ENCODE data around the gene EPHB6. TPM values are rescaled to one million over a fixed set of nuclear protein-coding genes. Genes with fewer than 3 reads are reported as not detected.

The EPHB6 gene
- total RNA-seq, 2 experiments from 2014 or later, result 0.41 to 0.57 TPM

DNA sequence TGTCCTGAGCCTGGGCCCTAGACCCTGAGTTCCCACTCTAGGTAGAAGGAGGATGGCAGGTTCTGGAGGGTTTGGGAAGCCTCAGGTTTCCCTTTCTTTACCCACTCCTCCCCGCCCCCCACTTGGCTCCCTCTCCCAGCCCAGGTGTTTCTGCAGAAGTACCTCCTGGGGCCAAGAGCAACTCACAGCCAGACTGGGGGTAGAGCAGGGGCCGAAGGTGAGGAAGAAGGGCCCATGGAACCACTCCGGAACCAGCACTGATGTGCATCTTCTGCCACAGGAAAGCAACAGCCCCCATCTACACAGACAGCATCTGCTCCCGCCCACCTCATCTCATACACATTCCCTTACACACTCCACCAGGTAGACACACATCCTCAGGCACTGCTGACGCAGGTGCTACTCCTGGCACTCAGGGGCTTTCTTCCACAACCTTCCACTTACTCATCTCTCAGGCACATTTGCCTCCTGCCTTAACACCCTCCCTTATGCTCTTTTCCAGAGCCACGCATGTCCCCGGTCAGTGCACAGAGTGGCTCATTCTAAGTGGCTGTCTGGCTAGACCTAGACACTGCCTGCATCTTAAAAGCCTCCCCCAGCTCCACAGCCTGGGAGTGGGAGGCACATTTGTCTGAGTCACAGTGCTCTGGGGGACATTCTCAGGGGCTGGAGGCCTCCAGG is 1.8 kb downstream of the EPHB6 start:
- Histone ChIP-seq H3K79me2 (ENCODE audit: insufficient read depth, low read depth, low read length) (no peaks in the 10 kb centered on the region), H3K4me2 (ENCODE audit: low read length) (no peak overlapping the region), H3K4me3 (ENCODE audit: low read depth, low read length, poor library complexity, severe bottlenecking) (no peak overlapping the region), H3K9me3 (ENCODE audit: low read length) (no peaks in the 10 kb centered on the region), H3K4me1 (ENCODE audit: insufficient read depth, low read length, poor library complexity, severe bottlenecking) (peaks cover 6% of the 10 kb centered on the region), H4K20me1 (ENCODE audit: insufficient read depth, low read length) (no peaks in the 10 kb centered on the region), H3K27ac (ENCODE audit: low read depth, low read length, poor library complexity, severe bottlenecking) (no peak overlapping the region), H3K9me2 (ENCODE audit: insufficient read depth, low read length) (no peaks in the 10 kb centered on the region), H3K36me3 (ENCODE audit: insufficient read depth, low read length) (no peaks in the 10 kb centered on the region), H2AFZ (ENCODE audit: low read length) (no peak overlapping the region)
- no peak for DNase-seq (ENCODE audit: low spot score)
- intact Hi-C loops (cut with micrococcal nuclease; ENCODE audit: unreplicated experiment), result no loop called here
- no peak for TF ChIP-seq EZH2phosphoT487 (IDR thresholded peaks at IDR 0.05; ENCODE audit: borderline replicate concordance, low read depth, low read length)
- TF ChIP-seq, protein P1, sequence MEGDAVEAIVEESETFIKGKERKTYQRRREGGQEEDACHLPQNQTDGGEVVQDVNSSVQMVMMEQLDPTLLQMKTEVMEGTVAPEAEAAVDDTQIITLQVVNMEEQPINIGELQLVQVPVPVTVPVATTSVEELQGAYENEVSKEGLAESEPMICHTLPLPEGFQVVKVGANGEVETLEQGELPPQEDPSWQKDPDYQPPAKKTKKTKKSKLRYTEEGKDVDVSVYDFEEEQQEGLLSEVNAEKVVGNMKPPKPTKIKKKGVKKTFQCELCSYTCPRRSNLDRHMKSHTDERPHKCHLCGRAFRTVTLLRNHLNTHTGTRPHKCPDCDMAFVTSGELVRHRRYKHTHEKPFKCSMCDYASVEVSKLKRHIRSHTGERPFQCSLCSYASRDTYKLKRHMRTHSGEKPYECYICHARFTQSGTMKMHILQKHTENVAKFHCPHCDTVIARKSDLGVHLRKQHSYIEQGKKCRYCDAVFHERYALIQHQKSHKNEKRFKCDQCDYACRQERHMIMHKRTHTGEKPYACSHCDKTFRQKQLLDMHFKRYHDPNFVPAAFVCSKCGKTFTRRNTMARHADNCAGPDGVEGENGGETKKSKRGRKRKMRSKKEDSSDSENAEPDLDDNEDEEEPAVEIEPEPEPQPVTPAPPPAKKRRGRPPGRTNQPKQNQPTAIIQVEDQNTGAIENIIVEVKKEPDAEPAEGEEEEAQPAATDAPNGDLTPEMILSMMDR (conservative IDR thresholded peaks at IDR 0.05; ENCODE audit: low read length), result no peak
- no TSS peak for BruUV-seq (replicated peaks)
- CTCF ChIA-PET (ENCODE audit: unreplicated experiment), result interaction anchor here (0.7 kb wide), 1 partner anchor 46 kb away, joined by 4 read pairs; no protein-coding TSS in a partner anchor
- POLR2A ChIA-PET, result no interaction called here

GRCh38 chr7:142857625-142858024 is 2.7 kb downstream of the EPHB6 start:
- TF ChIP-seq, protein P1 (conservative IDR thresholded peaks at IDR 0.05; ENCODE audit: low read length), result no peak
- no peak for TF ChIP-seq EZH2phosphoT487 (IDR thresholded peaks at IDR 0.05; ENCODE audit: borderline replicate concordance, low read depth, low read length)
- no peaks in the 10 kb centered on the region for H3K36me3 ChIP-seq (ENCODE audit: insufficient read depth, low read length)
- no peaks in the 10 kb centered on the region for H3K79me2 ChIP-seq (ENCODE audit: insufficient read depth, low read depth, low read length)
- H3K27ac ChIP-seq (ENCODE audit: low read depth, low read length, poor library complexity, severe bottlenecking), result no peak overlapping the region
- BruUV-seq (replicated peaks), result no TSS peak
- H3K9me2 ChIP-seq (ENCODE audit: insufficient read depth, low read length), result no peaks in the 10 kb centered on the region
- DNase-seq (ENCODE audit: low spot score), result no peak
- intact Hi-C loops (cut with micrococcal nuclease; ENCODE audit: unreplicated experiment), result no loop called here
- H4K20me1 ChIP-seq (ENCODE audit: insufficient read depth, low read length), result no peaks in the 10 kb centered on the region
- CTCF ChIA-PET (ENCODE audit: unreplicated experiment), result no interaction called here
- H2AFZ ChIP-seq (ENCODE audit: low read length), result no peak overlapping the region
- H3K9me3 ChIP-seq (ENCODE audit: low read length), result no peaks in the 10 kb centered on the region
- POLR2A ChIA-PET, result interaction anchor here (0.7 to 1.2 kb wide), 3 partner anchors 247 to 1744 kb away, joined by 4 to 5 read pairs (median 4); no protein-coding TSS in a partner anchor
- H3K4me1 ChIP-seq (ENCODE audit: insufficient read depth, low read length, poor library complexity, severe bottlenecking), result peaks cover 6% of the 10 kb centered on the region
- no peak overlapping the region for H3K4me3 ChIP-seq (ENCODE audit: low read depth, low read length, poor library complexity, severe bottlenecking)
- no peak overlapping the region for H3K4me2 ChIP-seq (ENCODE audit: low read length)

DNA sequence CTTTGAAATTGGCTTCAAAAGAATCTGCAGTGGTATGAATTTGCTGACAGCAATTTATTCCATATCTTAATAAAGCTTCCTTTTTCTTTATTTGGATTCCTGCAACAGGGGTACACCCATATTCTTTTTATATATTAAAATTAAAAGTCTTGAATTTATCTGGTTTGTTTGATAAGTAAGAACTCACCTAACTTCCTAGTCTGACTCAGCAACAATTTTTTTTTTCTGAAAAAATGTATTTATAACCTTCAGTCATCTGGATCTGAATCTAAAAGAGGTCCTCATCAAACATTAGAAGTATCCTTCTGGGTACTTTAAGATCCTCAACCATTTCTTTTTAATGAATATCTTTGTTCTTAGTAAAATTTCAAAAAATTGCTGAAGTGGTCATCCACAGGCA is 4.5 kb downstream of the EPHB6 start:
- H4K20me1 ChIP-seq (ENCODE audit: insufficient read depth, low read length), result no peaks in the 10 kb centered on the region
- H3K27ac ChIP-seq (ENCODE audit: low read depth, low read length, poor library complexity, severe bottlenecking), result no peak overlapping the region
- TF ChIP-seq, protein P1 (conservative IDR thresholded peaks at IDR 0.05; ENCODE audit: low read length), result no peak
- no peak for TF ChIP-seq EZH2phosphoT487 (IDR thresholded peaks at IDR 0.05; ENCODE audit: borderline replicate concordance, low read depth, low read length)
- no peak overlapping the region for H3K4me3 ChIP-seq (ENCODE audit: low read depth, low read length, poor library complexity, severe bottlenecking)
- H3K79me2 ChIP-seq (ENCODE audit: insufficient read depth, low read depth, low read length), result no peaks in the 10 kb centered on the region
- intact Hi-C loops (cut with micrococcal nuclease; ENCODE audit: unreplicated experiment), result no loop called here
- no peak overlapping the region for H2AFZ ChIP-seq (ENCODE audit: low read length)
- no peaks in the 10 kb centered on the region for H3K9me2 ChIP-seq (ENCODE audit: insufficient read depth, low read length)
- no peaks in the 10 kb centered on the region for H3K9me3 ChIP-seq (ENCODE audit: low read length)
- H3K4me2 ChIP-seq (ENCODE audit: low read length), result no peak overlapping the region
- POLR2A ChIA-PET, result no interaction called here
- H3K4me1 ChIP-seq (ENCODE audit: insufficient read depth, low read length, poor library complexity, severe bottlenecking), result no peaks in the 10 kb centered on the region
- CTCF ChIA-PET (ENCODE audit: unreplicated experiment), result interaction anchor here (0.8 kb wide), 1 partner anchor 38 kb away, joined by 3 read pairs; no protein-coding TSS in a partner anchor
- no peaks in the 10 kb centered on the region for H3K36me3 ChIP-seq (ENCODE audit: insufficient read depth, low read length)
- DNase-seq (ENCODE audit: low spot score), result no peak
- BruUV-seq (replicated peaks), result no TSS peak

All from OCI-LY7 (cell line).